GM10248 (cell line): Measurements from ENCODE around the gene DOP1A.
A peak's percentile ranks its signal among the peaks of the same experiment; 100 is the strongest.

Source experiments
- CTCF ChIA-PET: fragments of 300-600 bp; sonication (Branson Sonifier 250); formaldehyde crosslinking; extraction: SDS; loops from one replicate; lab custom pipeline; 2021; ENCODE audit warnings: antibody characterized with exemption; lab: Yijun Ruan, JAX
- POLR2A ChIA-PET: fragments of 350-650 bp; sonication (Branson Sonifier 250); formaldehyde crosslinking; extraction: SDS; loops from one replicate; lab custom pipeline; 2020; ENCODE audit warnings: antibody characterized with exemption; lab: Yijun Ruan, JAX
- DNase-seq: peaks from one replicate; pipeline ENCODE4 v3.0.0; 2012; ENCODE audit errors: extremely low spot score
- TF ChIP-seq, protein P1 (sequence below): IDR thresholded peaks from 2 replicates; pipeline ENCODE4 v1.5.1; 2012; ENCODE audit warnings: mild to moderate bottlenecking, low read depth; ENCODE audit errors: extremely low read depth, missing control alignments, control extremely low read depth

The DOP1A gene

GRCh38 chr6:83067448-83068439 lies at the start of gene DOP1A:
DOP1A (plus strand) TSS chr6:83067671; CDS start chr6:83096978, 29,307 bp downstream.
- DNase-seq, result peak; percentile 92
- ChIA-PET POLR2A (no interaction called here), CTCF (interaction anchor here (0.6 to 10.4 kb wide), 59 partner anchors 8 to 924 kb away, joined by 3 to 260 read pairs (median 5); partner anchors contain the start of genes IBTK, PGM3, PRSS35 and RWDD2A)
- TF ChIP-seq, protein P1, sequence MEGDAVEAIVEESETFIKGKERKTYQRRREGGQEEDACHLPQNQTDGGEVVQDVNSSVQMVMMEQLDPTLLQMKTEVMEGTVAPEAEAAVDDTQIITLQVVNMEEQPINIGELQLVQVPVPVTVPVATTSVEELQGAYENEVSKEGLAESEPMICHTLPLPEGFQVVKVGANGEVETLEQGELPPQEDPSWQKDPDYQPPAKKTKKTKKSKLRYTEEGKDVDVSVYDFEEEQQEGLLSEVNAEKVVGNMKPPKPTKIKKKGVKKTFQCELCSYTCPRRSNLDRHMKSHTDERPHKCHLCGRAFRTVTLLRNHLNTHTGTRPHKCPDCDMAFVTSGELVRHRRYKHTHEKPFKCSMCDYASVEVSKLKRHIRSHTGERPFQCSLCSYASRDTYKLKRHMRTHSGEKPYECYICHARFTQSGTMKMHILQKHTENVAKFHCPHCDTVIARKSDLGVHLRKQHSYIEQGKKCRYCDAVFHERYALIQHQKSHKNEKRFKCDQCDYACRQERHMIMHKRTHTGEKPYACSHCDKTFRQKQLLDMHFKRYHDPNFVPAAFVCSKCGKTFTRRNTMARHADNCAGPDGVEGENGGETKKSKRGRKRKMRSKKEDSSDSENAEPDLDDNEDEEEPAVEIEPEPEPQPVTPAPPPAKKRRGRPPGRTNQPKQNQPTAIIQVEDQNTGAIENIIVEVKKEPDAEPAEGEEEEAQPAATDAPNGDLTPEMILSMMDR, result peak; percentile 99

DNA sequence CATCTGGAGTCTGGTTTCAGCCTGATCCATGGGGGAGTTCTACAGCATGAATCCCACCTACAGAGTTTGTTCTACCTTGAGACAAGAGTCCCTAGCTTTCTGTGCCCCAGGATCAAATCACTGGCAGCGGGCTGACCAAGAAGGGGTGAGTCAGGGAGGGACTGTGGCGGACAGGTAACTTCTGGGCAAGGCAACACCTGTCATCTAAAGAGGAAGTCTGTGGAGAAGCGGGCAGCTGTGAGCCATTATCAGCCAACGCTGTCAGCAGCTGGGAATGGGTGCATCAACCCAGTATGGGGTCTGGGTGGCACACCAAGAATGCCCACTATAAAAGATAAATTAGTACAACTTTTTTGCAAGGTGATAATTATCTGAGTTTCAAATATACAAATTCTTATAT lies 47.7 kb upstream of the DOP1A start:
- CTCF ChIA-PET, result interaction anchor here (1.1 to 1.9 kb wide), 3 partner anchors 10 to 45 kb away, joined by 3 to 7 read pairs (median 4); partner anchors contain the start of gene UBE3D

DNA sequence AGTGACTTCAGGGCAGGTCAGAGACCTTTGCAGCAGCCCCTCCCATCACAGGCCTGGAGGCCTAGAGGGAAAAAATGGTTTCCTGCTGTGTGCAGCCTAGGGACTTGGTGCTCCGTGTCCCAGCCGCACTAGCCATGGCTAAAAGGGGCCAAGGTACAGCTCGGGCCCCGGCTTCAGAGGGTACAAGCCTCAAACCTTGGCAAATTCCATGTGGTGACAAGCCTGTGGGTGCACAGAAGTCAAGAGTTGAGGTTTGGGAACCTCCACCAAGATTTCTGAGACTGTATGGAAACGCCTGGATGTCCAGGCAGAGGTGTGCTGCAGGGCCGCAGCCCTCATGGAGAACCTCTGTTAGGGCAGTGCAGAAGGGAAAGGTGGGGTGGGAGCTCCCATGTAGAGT lies 35.8 kb upstream of the DOP1A start:
- ChIA-PET CTCF (no interaction called here), POLR2A (no interaction called here)

More for the DNA sequence above, 47.7 kb upstream of the DOP1A start:
- no peak for DNase-seq
- POLR2A ChIA-PET, result no interaction called here
- TF ChIP-seq, protein P1, result no peak

GRCh38 chr6:83038246-83038645 lies 29.2 kb upstream of the DOP1A start:
- POLR2A ChIA-PET, result no interaction called here
- CTCF ChIA-PET, result interaction anchor here (1.0 to 2.3 kb wide), 3 partner anchors 16 to 29 kb away, joined by 3 to 7 read pairs (median 3); partner anchors contain the start of genes DOP1A and UBE3D
- no peak for DNase-seq
- TF ChIP-seq, protein P1, result no peak

More for the DNA sequence above, 35.8 kb upstream of the DOP1A start:
- TF ChIP-seq, protein P1, result no peak
- no peak for DNase-seq

DNA sequence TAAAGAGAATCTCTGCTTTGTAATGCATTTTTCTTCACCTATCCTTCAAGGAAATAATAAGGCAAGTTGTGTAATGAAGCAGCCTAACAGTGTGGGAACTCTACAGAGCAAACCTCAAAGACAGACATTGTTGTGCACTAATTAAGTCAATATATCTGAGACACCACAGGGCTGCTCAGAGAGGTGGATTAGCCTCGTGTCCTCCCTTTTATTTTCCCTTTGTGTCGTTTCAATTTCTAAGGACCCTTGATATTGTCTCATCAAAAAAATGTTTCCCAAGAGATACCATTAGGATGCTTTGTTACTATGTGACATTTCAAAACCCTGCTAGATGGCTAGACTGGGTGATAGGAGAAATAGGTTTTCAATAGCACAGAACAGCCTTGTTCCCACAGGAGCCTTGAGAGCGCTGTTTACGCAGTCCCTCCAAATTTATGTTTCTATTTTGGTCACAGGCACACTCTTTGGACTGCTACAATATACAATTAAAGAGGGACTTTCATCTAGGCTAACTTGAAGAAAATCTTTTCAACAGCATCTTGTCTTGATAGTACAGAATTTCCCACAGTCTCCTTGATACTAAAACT lies 24.9 kb upstream of the DOP1A start:
- ChIA-PET CTCF (interaction anchor here (0.9 kb wide), 1 partner anchor 12 kb away, joined by 3 read pairs; no protein-coding TSS in a partner anchor), POLR2A (no interaction called here)
- DNase-seq, result no peak
- TF ChIP-seq, protein P1, result no peak
